ENCODE measurements around the gene DLL1.

The DLL1 gene

DNA sequence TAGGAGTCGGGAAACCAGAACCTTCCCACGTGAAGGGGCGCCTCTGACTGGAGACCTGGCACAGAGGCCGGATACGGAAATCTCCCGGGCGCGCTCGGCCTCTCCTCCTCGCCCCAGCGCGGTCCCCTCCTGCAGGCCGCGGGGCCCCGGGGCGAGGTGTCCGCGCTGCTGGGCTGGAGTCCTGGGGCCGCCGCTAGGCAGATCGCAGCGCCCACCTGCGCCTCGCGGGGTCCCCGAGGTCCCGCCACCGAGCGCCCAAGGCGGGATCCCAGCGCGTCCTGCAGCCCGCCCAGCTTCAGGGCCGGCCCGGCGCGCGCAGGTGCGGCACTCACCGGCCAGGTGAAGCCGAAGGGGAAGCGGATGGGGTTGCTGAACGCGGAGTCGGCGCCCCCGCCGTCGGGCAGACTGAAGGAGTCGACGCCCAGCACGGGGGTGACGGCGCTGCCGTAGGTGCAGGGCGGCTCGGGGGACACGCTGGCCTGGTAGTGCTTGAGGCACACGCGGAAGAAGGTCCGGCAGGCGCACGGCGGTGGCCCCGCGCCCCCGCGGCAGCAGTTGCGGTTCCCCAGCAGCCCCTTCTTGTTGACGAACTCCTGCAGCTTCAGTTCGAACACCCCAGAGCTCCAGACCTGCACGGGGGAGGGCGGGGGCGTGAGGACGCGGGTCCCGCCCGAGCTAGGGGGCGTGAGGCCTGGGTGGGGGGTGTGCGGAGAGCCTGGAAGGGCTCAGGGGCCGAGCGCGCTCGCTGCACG, 1.5 kb downstream of the DLL1 start:
- POLR2A ChIA-PET, result no interaction called here
- TF ChIP-seq, protein P1, sequence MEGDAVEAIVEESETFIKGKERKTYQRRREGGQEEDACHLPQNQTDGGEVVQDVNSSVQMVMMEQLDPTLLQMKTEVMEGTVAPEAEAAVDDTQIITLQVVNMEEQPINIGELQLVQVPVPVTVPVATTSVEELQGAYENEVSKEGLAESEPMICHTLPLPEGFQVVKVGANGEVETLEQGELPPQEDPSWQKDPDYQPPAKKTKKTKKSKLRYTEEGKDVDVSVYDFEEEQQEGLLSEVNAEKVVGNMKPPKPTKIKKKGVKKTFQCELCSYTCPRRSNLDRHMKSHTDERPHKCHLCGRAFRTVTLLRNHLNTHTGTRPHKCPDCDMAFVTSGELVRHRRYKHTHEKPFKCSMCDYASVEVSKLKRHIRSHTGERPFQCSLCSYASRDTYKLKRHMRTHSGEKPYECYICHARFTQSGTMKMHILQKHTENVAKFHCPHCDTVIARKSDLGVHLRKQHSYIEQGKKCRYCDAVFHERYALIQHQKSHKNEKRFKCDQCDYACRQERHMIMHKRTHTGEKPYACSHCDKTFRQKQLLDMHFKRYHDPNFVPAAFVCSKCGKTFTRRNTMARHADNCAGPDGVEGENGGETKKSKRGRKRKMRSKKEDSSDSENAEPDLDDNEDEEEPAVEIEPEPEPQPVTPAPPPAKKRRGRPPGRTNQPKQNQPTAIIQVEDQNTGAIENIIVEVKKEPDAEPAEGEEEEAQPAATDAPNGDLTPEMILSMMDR (IDR thresholded peaks at IDR 0.05; ENCODE audit: insufficient read depth, low read length, missing control alignments), result no peak
- H3K4me3 ChIP-seq (ENCODE audit: low read depth, low read length), result peak overlapping the region; percentile 66
- CTCF ChIA-PET, result no interaction called here
- no peak for DNase-seq (ENCODE audit: low read depth, low spot score)

DNA sequence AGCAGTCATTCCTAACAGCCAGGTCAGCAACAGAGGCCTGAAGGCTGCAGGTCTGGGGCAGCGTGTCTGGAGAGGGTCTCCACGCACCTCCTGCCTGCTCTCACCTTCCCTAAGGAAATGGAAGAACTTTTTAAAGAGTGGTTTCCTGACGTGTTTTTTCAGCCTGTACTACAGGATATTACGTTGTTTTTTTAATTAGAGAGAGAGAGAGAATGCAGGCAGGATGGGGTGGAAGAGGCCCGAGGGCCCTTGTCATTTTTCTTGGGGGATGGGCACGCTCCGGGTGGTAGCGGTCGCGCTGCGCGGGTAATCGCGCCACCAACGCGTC, 2.1 kb downstream of the DLL1 start:
- no peak for DNase-seq (ENCODE audit: low read depth, low spot score)
- peak overlapping the region; percentile 15 for H3K4me3 ChIP-seq (ENCODE audit: low read depth, low read length)
- ChIA-PET CTCF (no interaction called here), POLR2A (no interaction called here)
- TF ChIP-seq, protein P1 (IDR thresholded peaks at IDR 0.05; ENCODE audit: insufficient read depth, low read length, missing control alignments), result no peak

DNA sequence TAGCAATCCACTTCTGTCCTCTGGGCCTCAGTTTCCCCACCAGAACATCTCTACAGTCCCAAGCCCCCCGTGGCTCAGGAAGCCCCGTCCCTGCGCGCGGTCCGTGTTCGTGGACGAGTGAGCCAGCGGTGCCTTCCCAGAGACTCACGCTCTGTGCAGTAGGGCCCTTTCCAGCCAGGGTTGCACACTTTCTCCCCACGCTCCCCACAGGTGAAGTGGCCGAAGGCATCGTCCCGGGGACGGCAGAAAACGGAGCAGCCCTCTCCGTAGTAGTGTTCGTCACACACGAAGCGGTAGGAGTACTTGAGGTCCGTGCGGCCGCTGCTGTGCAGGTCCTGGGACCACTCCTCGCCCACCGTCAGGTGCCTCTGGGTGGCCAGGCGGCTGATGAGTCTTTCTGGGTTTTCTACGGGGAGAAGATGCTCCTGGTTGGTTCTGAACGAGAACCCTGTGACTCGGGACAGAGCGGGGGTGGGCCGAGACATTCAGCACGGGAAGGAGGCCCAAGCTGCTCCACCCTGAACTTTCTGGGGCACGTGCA, 2.7 kb downstream of the DLL1 start:
- H3K4me3 ChIP-seq (ENCODE audit: low read depth, low read length), result no peak overlapping the region
- ChIA-PET CTCF (no interaction called here), POLR2A (no interaction called here)
- TF ChIP-seq, protein P1 (IDR thresholded peaks at IDR 0.05; ENCODE audit: insufficient read depth, low read length, missing control alignments), result no peak
- no peak for DNase-seq (ENCODE audit: low read depth, low spot score)

DNA sequence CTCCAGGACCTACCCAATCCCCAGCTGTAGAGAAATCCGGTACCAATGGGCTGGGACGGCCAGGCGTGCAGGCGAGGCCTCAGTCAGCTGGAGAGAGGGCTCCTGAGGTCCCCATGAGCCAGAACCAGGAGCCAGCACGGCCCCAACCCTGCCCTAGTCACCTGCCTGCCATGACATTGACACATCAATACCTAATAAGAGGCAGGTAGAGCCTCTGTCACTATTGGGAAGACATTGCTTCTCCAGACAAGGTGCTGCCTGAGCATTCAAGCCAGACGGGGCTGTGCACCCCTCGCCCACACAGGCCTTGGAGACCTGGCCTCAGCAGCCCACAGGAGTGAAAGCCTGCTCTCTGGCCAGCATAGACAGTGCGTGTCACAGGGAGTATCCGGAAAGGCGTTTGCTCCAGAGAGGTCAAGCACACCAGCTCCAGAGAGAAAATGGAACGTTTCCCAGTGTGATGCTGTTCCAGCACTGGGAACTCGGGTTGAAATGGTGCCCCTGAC, 3.5 kb downstream of the DLL1 start:
- TF ChIP-seq, protein P1 (IDR thresholded peaks at IDR 0.05; ENCODE audit: insufficient read depth, low read length, missing control alignments), result no peak
- CTCF ChIA-PET, result interaction anchor here (1.0 kb wide), 1 partner anchor 497 kb away, joined by 4 read pairs; no protein-coding TSS in a partner anchor
- H3K4me3 ChIP-seq (ENCODE audit: low read depth, low read length), result no peak overlapping the region
- POLR2A ChIA-PET, result no interaction called here
- DNase-seq (ENCODE audit: low read depth, low spot score), result no peak

DNA sequence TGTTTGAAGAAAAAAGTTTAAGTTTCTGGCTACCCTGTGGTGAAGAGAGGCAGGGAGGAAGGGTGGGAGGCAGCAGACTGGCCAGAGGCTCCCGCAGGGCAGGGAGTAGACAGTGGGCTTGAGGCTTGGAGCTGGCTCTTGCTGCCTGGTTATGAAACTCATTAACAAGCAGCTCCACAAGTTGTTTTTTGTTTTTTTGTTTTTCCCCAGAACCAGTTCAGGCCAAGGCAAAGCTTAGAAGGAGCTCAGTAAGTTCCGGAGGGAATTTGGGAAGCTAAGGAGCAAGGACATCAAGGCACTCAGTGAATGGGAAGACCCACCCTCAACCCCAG, 4.0 kb downstream of the DLL1 start:
- ChIA-PET CTCF (interaction anchor here (1.0 kb wide), 1 partner anchor 497 kb away, joined by 4 read pairs; no protein-coding TSS in a partner anchor), POLR2A (no interaction called here)
- TF ChIP-seq, protein P1 (IDR thresholded peaks at IDR 0.05; ENCODE audit: insufficient read depth, low read length, missing control alignments), result no peak
- DNase-seq (ENCODE audit: low read depth, low spot score), result no peak
- H3K4me3 ChIP-seq (ENCODE audit: low read depth, low read length), result no peak overlapping the region

DNA sequence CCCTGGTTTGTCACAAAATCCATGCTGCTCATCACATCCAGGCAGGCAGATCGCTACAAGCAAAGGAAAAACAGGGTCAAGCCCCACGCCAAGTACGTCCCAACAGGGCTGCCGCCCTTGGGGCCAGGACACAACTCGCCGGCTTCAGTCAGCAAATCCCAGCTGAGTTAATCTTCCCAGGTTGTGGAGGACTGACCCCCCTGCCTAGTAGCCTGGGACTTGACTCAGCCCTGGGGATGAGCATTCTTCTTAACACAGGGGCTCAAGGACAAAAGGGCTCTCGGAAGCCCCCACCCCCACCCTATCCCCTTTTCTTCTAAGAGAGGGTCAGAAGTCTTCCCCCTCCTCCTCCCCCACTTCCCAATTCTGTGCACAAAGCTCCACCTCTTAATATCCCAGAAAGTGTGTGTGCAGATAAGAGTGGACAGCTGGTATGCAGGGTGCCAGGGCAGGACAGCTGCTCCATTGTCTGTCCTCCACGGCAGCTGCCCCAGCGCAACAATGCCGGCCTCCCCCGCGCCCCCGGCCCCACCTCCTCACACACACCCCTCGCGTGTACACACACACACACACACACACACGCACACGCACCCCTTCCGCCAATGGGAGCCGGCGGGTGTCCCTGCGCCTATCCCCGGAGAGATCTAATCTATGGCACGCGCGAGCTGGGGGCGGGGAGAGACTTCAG, 4.5 kb downstream of the DLL1 start:
- TF ChIP-seq, protein P1 (IDR thresholded peaks at IDR 0.05; ENCODE audit: insufficient read depth, low read length, missing control alignments), result no peak

More for the DNA sequence above, 4.5 kb downstream of the DLL1 start:
- CTCF ChIA-PET, result interaction anchor here (1.0 kb wide), 1 partner anchor 496 kb away, joined by 4 read pairs; no protein-coding TSS in a partner anchor
- DNase-seq (ENCODE audit: low read depth, low spot score), result no peak
- H3K4me3 ChIP-seq (ENCODE audit: low read depth, low read length), result no peak overlapping the region
- POLR2A ChIA-PET, result no interaction called here

Data from AG04449 (cell line).